Neural cell (in vitro differentiated cells): ENCODE data around the gene ANKRD36. TPM values are rescaled to one million over a fixed set of nuclear protein-coding genes. Genes with fewer than 3 reads are reported as not detected.
"Not testable (repeated sequence)": the region's sequence is repeated elsewhere in the genome, so short reads cannot be mapped to it uniquely, and the experiment has no call there.

ENCODE experiments used
- H2AFZ ChIP-seq: fragments of 200-600, 300-800 bp; sonication (generic), shearing (Covaris generic); 2 replicates; pipeline ENCODE4 v1.6.0; 2014; ENCODE audit warnings: low read depth, mild to moderate bottlenecking, antibody characterized with exemption, low read length, moderate library complexity
- H3F3A ChIP-seq: fragments of 200-600 bp; shearing (Covaris generic); 2 replicates; pipeline ENCODE4 v1.6.1; 2016; ENCODE audit warnings: mild to moderate bottlenecking, moderate library complexity, mixed read lengths, antibody characterized with exemption, low read length; ENCODE audit not compliant: insufficient read depth, poor library complexity, severe bottlenecking
- H3K27ac ChIP-seq: fragments of 200-600, 300-800 bp; sonication (generic), shearing (Covaris generic); 2 replicates; pipeline ENCODE4 v1.5.1; 2014; ENCODE audit warnings: mild to moderate bottlenecking, low read length, moderate library complexity
- H3K27me3 ChIP-seq: fragments of 300-800, 200-600 bp; sonication (generic), shearing (Covaris generic); 2 replicates; pipeline ENCODE4 v1.6.0; 2014; ENCODE audit warnings: mild to moderate bottlenecking, low read depth, low read length, moderate library complexity; ENCODE audit not compliant: insufficient read depth
- H3K36me3 ChIP-seq: fragments of 300-800, 200-600 bp; sonication (generic), shearing (Covaris generic); 2 replicates; pipeline ENCODE4 v1.5.1; 2014; ENCODE audit warnings: mild to moderate bottlenecking, antibody characterized with exemption, low read length, moderate library complexity; ENCODE audit not compliant: insufficient read depth
- H3K4me2 ChIP-seq: fragments of 300-800, 200-600 bp; sonication (generic), shearing (Covaris generic); 2 replicates; pipeline ENCODE4 v1.6.0; 2014; ENCODE audit warnings: mild to moderate bottlenecking, low read length
- H3K4me3 ChIP-seq: fragments of 300-800, 200-600 bp; sonication (generic), shearing (Covaris generic); 2 replicates; pipeline ENCODE4 v1.5.1; 2014; ENCODE audit warnings: mild to moderate bottlenecking, low read length, moderate library complexity
- H3K79me2 ChIP-seq: fragments of 200-600 bp; shearing (Covaris generic); replicated peaks from 2 replicates; pipeline ENCODE4 v1.6.0; 2014; ENCODE audit warnings: mild to moderate bottlenecking, low read length, moderate library complexity; ENCODE audit not compliant: insufficient read depth
- H3K9ac ChIP-seq: fragments of 300-800, 200-600 bp; sonication (generic), shearing (Covaris generic); 2 replicates; pipeline ENCODE4 v1.6.1; 2016; ENCODE audit warnings: mild to moderate bottlenecking, low read length, mixed read lengths
- H3K9me2 ChIP-seq: fragments of 200-600 bp; shearing (Covaris generic); 2 replicates; pipeline ENCODE4 v1.6.1; 2016; ENCODE audit warnings: mild to moderate bottlenecking, low read length, mixed read lengths; ENCODE audit not compliant: insufficient read depth
- H3K9me3 ChIP-seq: fragments of 200-600, 300-800 bp; sonication (generic), shearing (Covaris generic); 2 replicates; pipeline ENCODE4 v1.6.1; 2016; ENCODE audit warnings: mild to moderate bottlenecking, mixed run types, low read length, moderate library complexity, mixed read lengths
- H4K20me1 ChIP-seq: fragments of 200-600 bp; shearing (Covaris generic); 2 replicates; pipeline ENCODE4 v1.6.1; 2016; ENCODE audit warnings: mild to moderate bottlenecking, mixed run types; ENCODE audit not compliant: insufficient read depth
- CTCF ChIP-seq: fragments of 450-650 bp; IDR thresholded peaks from 2 replicates; pipeline ENCODE4 v1.5.1; 2014; ENCODE audit warnings: antibody characterized with exemption, mild to moderate bottlenecking, moderate library complexity; ENCODE audit not compliant: poor library complexity, severe bottlenecking
- EP300 ChIP-seq: fragments of 450-650 bp; conservative IDR thresholded peaks from 2 replicates; pipeline ENCODE4 v1.6.1; 2014; ENCODE audit warnings: antibody characterized with exemption, mild to moderate bottlenecking, moderate library complexity; ENCODE audit not compliant: poor library complexity, severe bottlenecking
- EZH2 ChIP-seq: fragments of 200-600, 300-800 bp; shearing (Covaris generic), sonication (generic); IDR thresholded peaks from 2 replicates; pipeline ENCODE4 v1.6.1; 2014; ENCODE audit warnings: antibody characterized with exemption, low read length, borderline replicate concordance, mild to moderate bottlenecking; ENCODE audit not compliant: insufficient read depth, poor library complexity, severe bottlenecking
- MXI1 ChIP-seq: fragments of 450-650 bp; conservative IDR thresholded peaks from 2 replicates; pipeline ENCODE4 v1.6.1; 2014; ENCODE audit warnings: antibody characterized with exemption, mild to moderate bottlenecking; ENCODE audit not compliant: poor library complexity, severe bottlenecking
- POLR2AphosphoS5 ChIP-seq: IDR thresholded peaks from 2 replicates; pipeline ENCODE4 v1.6.1; 2012
- RAD21 ChIP-seq: fragments of 450-650 bp; conservative IDR thresholded peaks from 2 replicates; pipeline ENCODE4 v1.6.1; 2014; ENCODE audit warnings: antibody characterized with exemption, mild to moderate bottlenecking, moderate library complexity
- REST ChIP-seq: IDR thresholded peaks from 2 replicates; pipeline ENCODE4 v1.6.1; 2012; ENCODE audit warnings: borderline replicate concordance
- SMC3 ChIP-seq: fragments of 450-650 bp; conservative IDR thresholded peaks from 2 replicates; pipeline ENCODE4 v1.6.1; 2014; ENCODE audit warnings: antibody characterized with exemption, mild to moderate bottlenecking, moderate library complexity; ENCODE audit not compliant: poor library complexity
- TAF1 ChIP-seq: IDR thresholded peaks from 2 replicates; pipeline ENCODE4 v1.6.1; 2012; ENCODE audit warnings: low read depth
- polyA plus RNA-seq: library from polyadenylated mRNA; depleted of rRNA; stranded (reverse); fragments of >200 nt; gene quantifications from 2 replicates; pipeline ENCODE4 v1.2.3, GENCODE V29; 2014

Gene ANKRD36
- polyA plus RNA-seq, 1 donor from 2014 or later: 81.5 TPM

DNA sequence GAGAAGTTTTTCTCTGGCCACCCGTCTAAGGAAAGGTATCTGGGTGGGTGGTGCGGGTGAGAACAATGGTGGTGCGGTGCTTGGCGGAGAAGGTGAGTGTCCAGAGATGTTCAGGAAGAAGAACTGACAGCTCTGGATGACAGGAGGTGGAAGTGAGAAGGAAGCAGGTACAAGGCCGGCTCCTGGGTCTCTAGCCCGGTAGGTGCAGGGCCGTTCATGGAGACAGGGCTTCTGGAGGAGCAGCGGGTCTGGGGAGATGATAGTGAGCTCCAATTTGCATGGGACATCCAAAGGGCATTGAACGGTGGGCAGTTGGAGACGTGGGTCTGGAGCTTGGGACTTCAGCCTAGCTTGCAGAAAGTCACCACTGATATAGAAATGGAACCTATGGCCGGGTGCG is 17.3 kb upstream of the ANKRD36 start:
- H3K4me3 ChIP-seq: peak overlapping the region; percentile 55
- no peak overlapping the region for H3K9ac ChIP-seq

GRCh38 chr2:97098786-97099372 is 14.1 kb upstream of the ANKRD36 start:
- H3F3A ChIP-seq, H3K9ac ChIP-seq, H4K20me1 ChIP-seq, H3K4me2 ChIP-seq, H3K36me3 ChIP-seq, H3K9me3 ChIP-seq, H3K4me3 ChIP-seq, H3K9me2 ChIP-seq, H3K27ac ChIP-seq, H3K79me2 ChIP-seq, H3K27me3 ChIP-seq, H2AFZ ChIP-seq: not testable (repeated sequence)

More for the DNA sequence above, 17.3 kb upstream of the ANKRD36 start:
- Histone ChIP-seq H3K27me3 (no peaks in the 10 kb centered on the region), H4K20me1 (no peaks in the 10 kb centered on the region), H3K4me2 (no peak overlapping the region), H3K36me3 (no peaks in the 10 kb centered on the region), H3K9me2 (no peaks in the 10 kb centered on the region), H3K9me3 (no peaks in the 10 kb centered on the region), H3K27ac (no peak overlapping the region), H2AFZ (no peak overlapping the region), H3K79me2 (no peaks in the 10 kb centered on the region), H3F3A (no peaks in the 10 kb centered on the region)
- no peak for TF ChIP-seq REST
- TF ChIP-seq CTCF: no peak
- no peak for TF ChIP-seq EP300
- no peak for TF ChIP-seq MXI1
- TF ChIP-seq TAF1: no peak
- TF ChIP-seq POLR2AphosphoS5: no peak
- no peak for TF ChIP-seq EZH2
- no peak for TF ChIP-seq RAD21
- TF ChIP-seq SMC3: no peak

GRCh38 chr2:97106878-97107277 is 6.1 kb upstream of the ANKRD36 start:
- not testable (repeated sequence) for H3K27ac ChIP-seq, H3K4me3 ChIP-seq, H3K79me2 ChIP-seq, H3K9ac ChIP-seq, H4K20me1 ChIP-seq, H2AFZ ChIP-seq, H3K27me3 ChIP-seq, H3K9me2 ChIP-seq, H3K4me2 ChIP-seq, H3K9me3 ChIP-seq, H3F3A ChIP-seq, H3K36me3 ChIP-seq

GRCh38 chr2:97111246-97111645 is 1.7 kb upstream of the ANKRD36 start:
- H2AFZ ChIP-seq, H3F3A ChIP-seq, H3K27ac ChIP-seq, H3K79me2 ChIP-seq, H3K36me3 ChIP-seq, H3K4me2 ChIP-seq, H3K4me3 ChIP-seq, H3K9me2 ChIP-seq, H3K9ac ChIP-seq, H3K27me3 ChIP-seq, H4K20me1 ChIP-seq, H3K9me3 ChIP-seq: not testable (repeated sequence)
